Thyroid gland (tissue), 4 donors: ENCODE results near the gene BMP8A. TPM values are rescaled to one million over a fixed set of nuclear protein-coding genes. Genes with fewer than 3 reads are reported as not detected.
"Not testable (repeated sequence)": the region's sequence is repeated elsewhere in the genome, so short reads cannot be mapped to it uniquely, and the experiment has no call there.

Experiments
- DNase-seq, 2 donors: peaks; one replicate each; pipeline ENCODE4 v3.0.0-alpha.2; 2019
- H3K27ac ChIP-seq, 3 donors: fragments of 200-600 bp; sonication (generic); 1 replicate in 2 of 3; 2 replicates in 1 of 3; pipeline ENCODE4 v1.5.1; 2016 to 2019; ENCODE audit warnings: mild to moderate bottlenecking in 1 of 3, moderate library complexity in 1 of 3
- H3K27me3 ChIP-seq: fragments of 200-600 bp; sonication (generic); one replicate; pipeline ENCODE4 v1.5.1; 2019
- H3K36me3 ChIP-seq, 2 donors: fragments of 200-600 bp; sonication (generic); one replicate each; pipeline ENCODE4 v1.5.1; 2016 to 2019
- H3K4me1 ChIP-seq, 2 donors: fragments of 200-600 bp; sonication (generic); one replicate each; pipeline ENCODE4 v1.5.1; 2017 to 2019
- H3K4me3 ChIP-seq, 3 donors: fragments of 200-600 bp; sonication (generic); replicated peaks in 1 of 3; 1 replicate in 2 of 3; 2 replicates in 1 of 3; pipeline ENCODE4 v1.5.1; 2016; ENCODE audit warnings: mild to moderate bottlenecking in 1 of 3
- H3K9me3 ChIP-seq: fragments of 200-600 bp; sonication (generic); one replicate; pipeline ENCODE4 v1.5.1; 2017
- CTCF ChIP-seq, 6 experiments: fragments of 200-600 bp in 3 of 6; fragments of 450-650 bp in 3 of 6; sonication (generic) in 3 of 6; IDR thresholded peaks; one replicate each; pipeline ENCODE4 v1.5.1; 2016 to 2019; ENCODE audit warnings: antibody characterized with exemption in 6 of 6, mild to moderate bottlenecking in 2 of 6, inconsistent platforms in 1 of 6, moderate library complexity in 1 of 6
- POLR2A ChIP-seq, 2 donors: fragments of 450-650 bp; IDR thresholded peaks; one replicate each; pipeline ENCODE4 v1.6.1; 2017; ENCODE audit warnings: antibody characterized with exemption in 2 of 2, mild to moderate bottlenecking in 2 of 2, moderate library complexity in 1 of 2
- WGBS, 2 donors: methylation state at CpG; one replicate each; pipeline ENCODE4 v1.1.5; 2017; 5-methylcytosine and 5-hydroxymethylcytosine counted together
- intact Hi-C: fragments of 100-400 bp; cut with DNase I; formaldehyde crosslinking; loops from one replicate; pipeline ENCODE4 v1.15.1; 2023
- total RNA-seq, 4 donors: library from RNA; depleted of rRNA; stranded (reverse); fragments of >200 nt; gene quantifications; one replicate each; pipeline ENCODE4 v1.2.3, GENCODE V29; 2016

BMP8A gene
- total RNA-seq, 4 donors from 2014 or later: 58.5 to 386 (median 270) TPM

- Histone ChIP-seq H3K27ac (no peak overlapping the region), H3K4me1 (peaks cover 0 to 25% of the 10 kb centered on the region in 2 donors), H3K36me3 (no peaks in the 10 kb centered on the region), H3K27me3 (no peaks in the 10 kb centered on the region), H3K9me3 (no peaks in the 10 kb centered on the region), H3K4me3 (no peak overlapping the region)
- TF ChIP-seq CTCF (IDR thresholded peaks at IDR 0.05) (no peak), POLR2A (IDR thresholded peaks at IDR 0.05) (no peak)
- 93 to 98% methylated on average over 8 to 10 of the region's 14 CpGs for WGBS, 2 donors
- intact Hi-C loops: no loop called here
- DNase-seq: no peak
These were observed 3.4 kb downstream of the BMP8A start for GRCh38 chr1:39494671-39495410.

DNA sequence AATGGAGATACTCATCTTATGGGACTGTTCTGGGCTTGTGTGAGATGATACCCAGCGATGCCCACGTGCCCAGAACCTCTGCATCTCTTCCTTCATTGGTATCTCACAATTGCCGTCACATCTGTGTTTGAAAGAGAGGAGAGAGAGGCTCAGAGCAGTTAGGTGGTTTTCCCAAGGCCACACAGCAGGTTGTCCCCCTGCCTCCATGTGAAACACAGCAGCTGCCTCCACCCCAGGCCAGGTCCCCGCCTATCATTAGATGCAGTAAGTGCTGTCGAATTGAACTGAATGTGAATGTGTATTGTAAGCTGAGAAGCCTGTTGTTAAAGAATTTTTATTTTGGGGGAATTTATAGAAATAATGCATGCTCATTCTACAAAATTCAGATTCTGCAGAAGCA, 5.1 kb downstream of the BMP8A start:
- 95 to 99% methylated on average over 5 of the region's 5 CpGs for WGBS, 2 donors
- DNase-seq, H3K36me3 ChIP-seq, H3K9me3 ChIP-seq, intact Hi-C loops, H3K27ac ChIP-seq, H3K4me3 ChIP-seq, H3K27me3 ChIP-seq: not testable (repeated sequence)
- H3K4me1 ChIP-seq: peaks cover 0 to 15% of the 10 kb centered on the region in 2 donors

DNA sequence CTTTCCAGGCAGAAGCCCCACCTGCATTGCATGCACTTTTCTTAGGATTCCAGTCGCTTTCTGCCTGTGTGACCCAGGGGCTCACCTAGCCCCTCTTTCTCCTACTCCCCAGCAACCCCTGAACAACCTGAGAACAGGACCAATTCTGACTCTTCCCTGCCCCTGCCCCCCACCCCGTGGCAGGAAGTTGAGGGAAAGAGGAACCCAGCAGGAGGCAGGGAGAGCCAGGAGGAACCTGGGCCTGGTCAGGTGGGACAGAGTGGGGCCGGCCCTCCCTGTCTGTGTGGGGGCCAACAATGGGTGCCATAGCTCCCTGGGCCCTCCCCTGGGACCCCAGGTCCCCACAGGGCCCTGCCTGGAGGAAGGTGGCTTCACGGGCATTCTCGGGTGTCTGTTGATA, 6.1 kb downstream of the BMP8A start:
- H3K4me1 ChIP-seq: peaks cover 0 to 15% of the 10 kb centered on the region in 2 donors
- no peak overlapping the region for H3K4me3 ChIP-seq
- WGBS, 2 donors: 70 to 73% methylated on average over 4 of the region's 5 CpGs
- H3K9me3 ChIP-seq: no peaks in the 10 kb centered on the region
- DNase-seq: no peak
- TF ChIP-seq CTCF (IDR thresholded peaks at IDR 0.05) (no peak), POLR2A (IDR thresholded peaks at IDR 0.05) (no peak)
- no peak overlapping the region for H3K27ac ChIP-seq
- H3K27me3 ChIP-seq: no peaks in the 10 kb centered on the region
- intact Hi-C loops: no loop called here
- H3K36me3 ChIP-seq: no peaks in the 10 kb centered on the region

- H3K27ac ChIP-seq, H3K36me3 ChIP-seq, H3K9me3 ChIP-seq, H3K4me3 ChIP-seq, H3K27me3 ChIP-seq, DNase-seq, intact Hi-C loops: not testable (repeated sequence)
- peaks cover 0 to 11% of the 10 kb centered on the region in 2 donors for H3K4me1 ChIP-seq
- WGBS, 2 donors: 81 to 84% methylated on average over 5 to 7 of the region's 9 CpGs
These were observed 6.8 kb downstream of the BMP8A start for GRCh38 chr1:39498096-39498710.

DNA sequence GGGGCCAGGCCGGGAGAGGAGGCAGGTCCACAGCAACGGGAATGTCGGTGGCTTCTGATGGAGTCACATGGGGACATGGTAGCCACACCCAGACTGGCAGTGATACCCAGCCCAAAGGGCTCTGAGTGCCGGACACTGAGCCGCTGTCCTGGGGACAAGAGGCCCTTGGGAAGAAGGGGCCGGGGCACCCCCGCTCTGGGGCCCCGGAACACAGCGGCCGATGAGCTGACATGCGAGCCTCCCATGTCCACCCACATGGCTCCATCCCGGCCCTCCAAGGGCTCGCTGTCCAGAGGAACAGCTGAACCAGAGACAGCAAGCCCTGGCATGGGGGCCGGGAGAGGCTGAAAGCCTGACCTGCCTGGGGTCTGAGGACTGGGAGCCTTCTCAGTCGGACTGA, 7.4 kb downstream of the BMP8A start:
- H3K27ac ChIP-seq: peak overlapping the region in 1 of 3 donors; percentile 24
- intact Hi-C loops, H3K4me1 ChIP-seq, H3K9me3 ChIP-seq, H3K36me3 ChIP-seq, H3K27me3 ChIP-seq, DNase-seq, H3K4me3 ChIP-seq: not testable (repeated sequence)
- WGBS, 2 donors: 98% methylated on average over 8 of the region's 15 CpGs; no CpG with 5 or more reads in 1 of the 2 donors

- peak overlapping the region in 2 of 3 donors; percentile 24 to 50 for H3K27ac ChIP-seq
- intact Hi-C loops: no loop called here
- TF ChIP-seq POLR2A (IDR thresholded peaks at IDR 0.05) (no peak), CTCF (IDR thresholded peaks at IDR 0.05) (no peak)
- no peaks in the 10 kb centered on the region for H3K27me3 ChIP-seq
- no peak overlapping the region for H3K4me3 ChIP-seq
- WGBS, 2 donors: 42 to 52% methylated on average over 3 to 5 of the region's 5 CpGs
- DNase-seq: peak; percentile 31 to 50
- no peaks in the 10 kb centered on the region for H3K36me3 ChIP-seq
- peaks cover 0 to 9% of the 10 kb centered on the region in 2 donors for H3K4me1 ChIP-seq
- H3K9me3 ChIP-seq: no peaks in the 10 kb centered on the region
These were observed 8.2 kb downstream of the BMP8A start for GRCh38 chr1:39499668-39500067.
